RWPE1 (cell line): ENCODE results near the gene DEPP1.

ENCODE experiments used
- CTCF ChIA-PET: fragments of 350-600 bp; sonication (Branson Sonifier 250); formaldehyde crosslinking; extraction: SDS; loops from one replicate; lab custom pipeline; 2021; lab: Yijun Ruan, JAX
- POLR2A ChIA-PET: fragments of 400-600 bp; formaldehyde crosslinking; extraction: SDS; loops from one replicate; lab custom pipeline; 2020; ENCODE audit warnings: antibody characterized with exemption; ENCODE audit not compliant: low non-redundant PET; lab: Yijun Ruan, JAX
- DNase-seq: peaks from one replicate; pipeline ENCODE4 v3.0.0; 2012; ENCODE audit warnings: low spot score
- H3K27ac ChIP-seq: fragments of 450-650 bp; 2 replicates; pipeline ENCODE4 v1.5.1; 2017
- CTCF ChIP-seq: fragments of 450-650 bp; conservative IDR thresholded peaks from 2 replicates; pipeline ENCODE4 v1.5.1; 2017; ENCODE audit warnings: low read depth, mild to moderate bottlenecking

DEPP1 gene

DNA sequence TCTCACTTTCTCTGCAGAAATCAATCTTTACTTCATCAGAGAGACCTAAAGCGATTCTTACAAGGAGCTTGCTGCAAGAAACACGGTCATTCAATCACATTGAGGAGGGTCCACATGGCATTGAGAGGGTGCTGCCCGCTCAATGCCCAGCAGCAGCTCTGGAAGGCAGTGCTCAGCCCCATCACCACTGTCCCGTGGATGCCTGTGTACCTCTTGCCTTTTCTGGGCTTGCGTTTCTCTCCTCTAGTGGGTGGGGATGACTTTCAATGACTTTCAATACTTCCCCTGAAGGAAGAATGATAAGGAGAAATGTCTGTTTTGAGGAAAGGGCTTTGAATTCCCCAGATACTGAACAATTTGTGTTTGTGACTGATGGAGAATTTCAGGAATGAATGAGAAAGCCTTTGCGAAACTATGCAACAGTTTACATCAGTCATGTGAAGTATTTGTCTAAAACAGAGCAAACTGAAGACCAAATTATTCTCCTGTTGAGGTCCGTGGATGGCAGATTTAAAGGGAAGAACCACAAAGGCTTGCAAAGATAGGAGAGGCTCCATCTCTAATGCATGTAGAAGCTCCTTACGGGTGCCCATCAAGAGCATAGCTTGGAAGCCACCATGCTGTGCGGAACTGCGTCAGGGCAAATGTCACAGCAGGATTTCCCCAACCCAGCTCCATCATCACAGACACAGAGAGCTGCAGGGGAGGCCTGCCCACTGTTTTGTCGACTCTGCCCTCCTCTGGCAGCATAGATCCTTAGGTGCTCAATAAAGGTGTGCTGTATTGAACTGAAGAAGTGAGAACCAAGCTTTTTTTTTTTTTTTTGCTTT, 15.5 kb upstream of the DEPP1 start:
- ChIA-PET POLR2A (no interaction called here), CTCF (interaction anchor here (0.6 kb wide), 1 partner anchor 467 kb away, joined by 4 read pairs; no protein-coding TSS in a partner anchor)
- no peak for TF ChIP-seq CTCF
- no peak overlapping the region for H3K27ac ChIP-seq
- no peak for DNase-seq

GRCh38 chr10:44993226-44993921, 14.8 kb upstream of the DEPP1 start:
- ChIA-PET CTCF (interaction anchor here (0.6 kb wide), 1 partner anchor 468 kb away, joined by 4 read pairs; no protein-coding TSS in a partner anchor), POLR2A (no interaction called here)
- no peak for DNase-seq
- H3K27ac ChIP-seq: no peak overlapping the region
- no peak for TF ChIP-seq CTCF

- POLR2A ChIA-PET: no interaction called here
- DNase-seq: no peak
- no peak for TF ChIP-seq CTCF
- no peak overlapping the region for H3K27ac ChIP-seq
- CTCF ChIA-PET: no interaction called here
Measured at GRCh38 chr10:44992732-44993225, 14.2 kb upstream of the DEPP1 start.

- H3K27ac ChIP-seq: no peak overlapping the region
- DNase-seq: no peak
- POLR2A ChIA-PET: no interaction called here
- CTCF ChIA-PET: no interaction called here
- TF ChIP-seq CTCF: no peak
Measured at GRCh38 chr10:44992070-44992731, 13.6 kb upstream of the DEPP1 start.

- no peak overlapping the region for H3K27ac ChIP-seq
- no peak for DNase-seq
- ChIA-PET POLR2A (no interaction called here), CTCF (no interaction called here)
- TF ChIP-seq CTCF: no peak
Measured at GRCh38 chr10:44991571-44991970, 13.0 kb upstream of the DEPP1 start.

DNA sequence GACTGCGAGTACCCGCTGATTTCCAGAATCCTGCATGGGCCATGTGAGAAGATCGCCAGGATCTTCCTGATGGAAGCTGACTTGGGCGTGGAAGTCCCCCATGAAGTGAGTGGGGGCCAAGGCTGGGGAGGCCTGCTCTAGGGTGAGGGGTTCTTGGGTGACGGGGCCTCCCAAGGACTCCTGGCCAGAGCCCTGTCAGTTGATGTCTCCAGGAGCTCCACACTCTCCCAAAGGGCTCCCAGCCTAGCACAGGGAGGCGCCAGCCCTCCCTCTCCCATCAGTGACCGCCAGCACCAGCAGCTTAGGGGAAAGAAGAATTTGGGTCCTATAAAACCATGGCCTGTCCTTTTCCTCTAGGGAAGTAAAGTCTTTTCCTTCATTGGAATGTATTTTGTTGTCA, 12.4 kb upstream of the DEPP1 start:
- POLR2A ChIA-PET: no interaction called here
- H3K27ac ChIP-seq: no peak overlapping the region
- TF ChIP-seq CTCF: no peak
- CTCF ChIA-PET: no interaction called here
- no peak for DNase-seq
